ENCODE measurements around the gene TMEM165. TPM values are rescaled to one million over a fixed set of nuclear protein-coding genes. Genes with fewer than 3 reads are reported as not detected.
"Not testable (repeated sequence)": the region's sequence is repeated elsewhere in the genome, so short reads cannot be mapped to it uniquely, and the experiment has no call there.

The TMEM165 gene
- total RNA-seq: 76.1 and 103 TPM in 2 replicates

GRCh38 chr4:55395529-55396307, at the start of gene TMEM165:
Gene TMEM165 (plus strand): TSS chr4:55395957. CDS start chr4:55396190, 233 bp downstream.
- peak; percentile 87 to 92 for DNase-seq (ENCODE audit: low read depth in 2 of 2)

GRCh38 chr4:55345980-55346850, 49.5 kb upstream of the TMEM165 start, which contains the start of gene SRD5A3:
Gene SRD5A3 (plus strand): TSS chr4:55346242. CDS start chr4:55346337, 95 bp downstream.
- peak; percentile 87 to 92 for DNase-seq (ENCODE audit: low read depth in 2 of 2)

GRCh38 chr4:55346851-55347255, 48.9 kb upstream of the TMEM165 start:
- no peak for DNase-seq (ENCODE audit: low read depth in 2 of 2)

GRCh38 chr4:55347610-55348228, 48.0 kb upstream of the TMEM165 start:
- DNase-seq (ENCODE audit: low read depth in 2 of 2): no peak

GRCh38 chr4:55348466-55348865, 47.3 kb upstream of the TMEM165 start:
- DNase-seq (ENCODE audit: low read depth in 2 of 2): no peak

GRCh38 chr4:55350870-55351269, 44.9 kb upstream of the TMEM165 start:
- DNase-seq (ENCODE audit: low read depth in 2 of 2): not testable (repeated sequence)

GRCh38 chr4:55351824-55352223, 43.9 kb upstream of the TMEM165 start:
- DNase-seq (ENCODE audit: low read depth in 2 of 2): no peak

GRCh38 chr4:55352726-55353125, 43.0 kb upstream of the TMEM165 start:
- DNase-seq (ENCODE audit: low read depth in 2 of 2): no peak

GRCh38 chr4:55353228-55353747, 42.5 kb upstream of the TMEM165 start:
- not testable (repeated sequence) for DNase-seq (ENCODE audit: low read depth in 2 of 2)

- no peak for DNase-seq (ENCODE audit: low read depth in 2 of 2)
Measured at GRCh38 chr4:55354648-55355047, 41.1 kb upstream of the TMEM165 start.

- DNase-seq (ENCODE audit: low read depth in 2 of 2): no peak
Measured at GRCh38 chr4:55355555-55355954, 40.2 kb upstream of the TMEM165 start.

- no peak for DNase-seq (ENCODE audit: low read depth in 2 of 2)
Measured at GRCh38 chr4:55356991-55357461, 38.7 kb upstream of the TMEM165 start.

GRCh38 chr4:55358246-55358645, 37.5 kb upstream of the TMEM165 start:
- DNase-seq (ENCODE audit: low read depth in 2 of 2): no peak

- peak in 1 of 2 donors; percentile 81 for DNase-seq (ENCODE audit: low read depth in 2 of 2)
Measured at GRCh38 chr4:55358668-55359067, 37.1 kb upstream of the TMEM165 start.

GRCh38 chr4:55359397-55359916, 36.3 kb upstream of the TMEM165 start:
- no peak for DNase-seq (ENCODE audit: low read depth in 2 of 2)

GRCh38 chr4:55362938-55363337, 32.8 kb upstream of the TMEM165 start:
- DNase-seq (ENCODE audit: low read depth in 2 of 2): not testable (repeated sequence)

GRCh38 chr4:55363691-55364351, 31.9 kb upstream of the TMEM165 start:
- DNase-seq (ENCODE audit: low read depth in 2 of 2): no peak

- peak; percentile 58 to 83 for DNase-seq (ENCODE audit: low read depth in 2 of 2)
Measured at GRCh38 chr4:55364691-55365344, 30.9 kb upstream of the TMEM165 start.

GRCh38 chr4:55365345-55365728, 30.4 kb upstream of the TMEM165 start:
- DNase-seq (ENCODE audit: low read depth in 2 of 2): no peak

GRCh38 chr4:55366621-55367020, 29.1 kb upstream of the TMEM165 start:
- no peak for DNase-seq (ENCODE audit: low read depth in 2 of 2)
